ENCODE measurements around the gene CCDC172.

CCDC172 gene

GRCh38 chr10:116382290-116382689 lies 58.0 kb downstream of the CCDC172 start (continued):
- no peak for TF ChIP-seq ZFHX2 (tag by site-specific recombination; conservative IDR thresholded peaks at IDR 0.05)
- no peak for TF ChIP-seq ZNF23 (tag by site-specific recombination; IDR thresholded peaks at IDR 0.05; ENCODE audit: borderline replicate concordance)
- TF ChIP-seq, protein P1, sequence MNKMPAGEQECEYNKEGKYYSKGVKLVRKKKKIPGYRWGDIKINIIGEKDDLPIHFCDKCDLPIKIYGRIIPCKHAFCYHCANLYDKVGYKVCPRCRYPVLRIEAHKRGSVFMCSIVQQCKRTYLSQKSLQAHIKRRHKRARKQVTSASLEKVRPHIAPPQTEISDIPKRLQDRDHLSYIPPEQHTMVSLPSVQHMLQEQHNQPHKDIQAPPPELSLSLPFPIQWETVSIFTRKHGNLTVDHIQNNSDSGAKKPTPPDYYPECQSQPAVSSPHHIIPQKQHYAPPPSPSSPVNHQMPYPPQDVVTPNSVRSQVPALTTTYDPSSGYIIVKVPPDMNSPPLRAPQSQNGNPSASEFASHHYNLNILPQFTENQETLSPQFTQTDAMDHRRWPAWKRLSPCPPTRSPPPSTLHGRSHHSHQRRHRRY (tag by site-specific recombination; IDR thresholded peaks at IDR 0.05): no peak
- TF ChIP-seq, protein P2, sequence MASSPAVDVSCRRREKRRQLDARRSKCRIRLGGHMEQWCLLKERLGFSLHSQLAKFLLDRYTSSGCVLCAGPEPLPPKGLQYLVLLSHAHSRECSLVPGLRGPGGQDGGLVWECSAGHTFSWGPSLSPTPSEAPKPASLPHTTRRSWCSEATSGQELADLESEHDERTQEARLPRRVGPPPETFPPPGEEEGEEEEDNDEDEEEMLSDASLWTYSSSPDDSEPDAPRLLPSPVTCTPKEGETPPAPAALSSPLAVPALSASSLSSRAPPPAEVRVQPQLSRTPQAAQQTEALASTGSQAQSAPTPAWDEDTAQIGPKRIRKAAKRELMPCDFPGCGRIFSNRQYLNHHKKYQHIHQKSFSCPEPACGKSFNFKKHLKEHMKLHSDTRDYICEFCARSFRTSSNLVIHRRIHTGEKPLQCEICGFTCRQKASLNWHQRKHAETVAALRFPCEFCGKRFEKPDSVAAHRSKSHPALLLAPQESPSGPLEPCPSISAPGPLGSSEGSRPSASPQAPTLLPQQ (tag by site-specific recombination; IDR thresholded peaks at IDR 0.05): no peak
- TF ChIP-seq ZNF623 (tag by site-specific recombination; IDR thresholded peaks at IDR 0.05): no peak
- TF ChIP-seq, protein P3, sequence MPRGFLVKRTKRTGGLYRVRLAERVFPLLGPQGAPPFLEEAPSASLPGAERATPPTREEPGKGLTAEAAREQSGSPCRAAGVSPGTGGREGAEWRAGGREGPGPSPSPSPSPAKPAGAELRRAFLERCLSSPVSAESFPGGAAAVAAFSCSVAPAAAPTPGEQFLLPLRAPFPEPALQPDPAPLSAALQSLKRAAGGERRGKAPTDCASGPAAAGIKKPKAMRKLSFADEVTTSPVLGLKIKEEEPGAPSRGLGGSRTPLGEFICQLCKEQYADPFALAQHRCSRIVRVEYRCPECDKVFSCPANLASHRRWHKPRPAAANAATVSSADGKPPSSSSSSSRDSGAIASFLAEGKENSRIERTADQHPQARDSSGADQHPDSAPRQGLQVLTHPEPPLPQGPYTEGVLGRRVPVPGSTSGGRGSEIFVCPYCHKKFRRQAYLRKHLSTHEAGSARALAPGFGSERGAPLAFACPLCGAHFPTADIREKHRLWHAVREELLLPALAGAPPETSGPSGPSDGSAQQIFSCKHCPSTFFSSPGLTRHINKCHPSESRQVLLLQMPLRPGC (tag by site-specific recombination; IDR thresholded peaks at IDR 0.05): no peak

GRCh38 chr10:116385311-116385710 lies 61.1 kb downstream of the CCDC172 start:
- Histone ChIP-seq H3K9me3 (ENCODE audit: control insufficient read depth, insufficient read depth, low read depth, low read length) (no peaks in the 10 kb centered on the region), H3K4me3 (ENCODE audit: low read depth, low read length) (no peak overlapping the region), H3K36me3 (ENCODE audit: control insufficient read depth in 2 of 2, insufficient read depth in 1 of 2, low read length in 2 of 2) (no peaks in the 10 kb centered on the region), H3K4me1 (ENCODE audit: control insufficient read depth, insufficient read depth, low read length) (no peaks in the 10 kb centered on the region), H3K27ac (ENCODE audit: extremely low read depth, low read depth, low read length) (no peak overlapping the region)
- TF ChIP-seq HOXD13 (CRISPR knock-in tag; IDR thresholded peaks at IDR 0.05; ENCODE audit: borderline replicate concordance): no peak
- TF ChIP-seq ZNF202 (tag by site-specific recombination; IDR thresholded peaks at IDR 0.05; ENCODE audit: borderline replicate concordance): no peak
- no peak for TF ChIP-seq ZFP69B (tag by site-specific recombination; IDR thresholded peaks at IDR 0.05)
- TF ChIP-seq ZNF76 (tag by site-specific recombination; IDR thresholded peaks at IDR 0.05; ENCODE audit: borderline replicate concordance, low read depth): no peak
- TF ChIP-seq ZNF157 (tag by site-specific recombination; IDR thresholded peaks at IDR 0.05): no peak
- no peak for TF ChIP-seq ZBTB26 (tag by site-specific recombination; optimal IDR thresholded peaks at IDR 0.05)
- TF ChIP-seq ZNF155 (tag by site-specific recombination; IDR thresholded peaks at IDR 0.05): no peak
- no peak for TF ChIP-seq ZNF626 (tag by site-specific recombination; IDR thresholded peaks at IDR 0.05)
- TF ChIP-seq ZNF311 (tag by site-specific recombination; IDR thresholded peaks at IDR 0.05; ENCODE audit: borderline replicate concordance): no peak
- TF ChIP-seq ZNF341 (tag by site-specific recombination; IDR thresholded peaks at IDR 0.05; ENCODE audit: low read depth): no peak
- no peak for TF ChIP-seq ZNF292 (tag by site-specific recombination; IDR thresholded peaks at IDR 0.05; ENCODE audit: borderline replicate concordance, low read depth)
- no peak for TF ChIP-seq ZNF324 (tag by site-specific recombination; IDR thresholded peaks at IDR 0.05)
- no peak for TF ChIP-seq OSR2 (tag by site-specific recombination; IDR thresholded peaks at IDR 0.05)
- TF ChIP-seq ZNF747 (tag by site-specific recombination; IDR thresholded peaks at IDR 0.05): no peak
- TF ChIP-seq ZNF623 (tag by site-specific recombination; IDR thresholded peaks at IDR 0.05): no peak
- no peak for TF ChIP-seq ZNF394 (tag by site-specific recombination; IDR thresholded peaks at IDR 0.05; ENCODE audit: borderline replicate concordance)
- TF ChIP-seq ZNF391 (tag by site-specific recombination; IDR thresholded peaks at IDR 0.05; ENCODE audit: borderline replicate concordance, low read depth): no peak
- no peak for TF ChIP-seq ZNF580 (tag by site-specific recombination; IDR thresholded peaks at IDR 0.05)
- no peak for TF ChIP-seq OVOL3 (tag by site-specific recombination; IDR thresholded peaks at IDR 0.05)
- no peak for TF ChIP-seq ZNF433 (tag by site-specific recombination; IDR thresholded peaks at IDR 0.05; ENCODE audit: low read depth)
- ChIA-PET POLR2A (no interaction called here), CTCF (interaction anchor here (0.5 to 4.3 kb wide), 17 partner anchors 8 to 953 kb away, joined by 3 to 33 read pairs (median 4); no protein-coding TSS in a partner anchor)

Measured in HEK293 (cell line).